Epithelial cell of proximal tubule (primary cell): ENCODE data around the gene VPS51. TPM values are rescaled to one million over a fixed set of nuclear protein-coding genes. Genes with fewer than 3 reads are reported as not detected.

Experiments used
- DNase-seq: peaks from one replicate; pipeline ENCODE4 v3.0.0-alpha.2; 2011; ENCODE audit warnings: low read depth
- H3K4me3 ChIP-seq: 2 replicates; pipeline ENCODE4 v1.5.1; 2011; ENCODE audit warnings: low read depth, mild to moderate bottlenecking, low read length
- CTCF ChIP-seq: conservative IDR thresholded peaks from 2 replicates; pipeline ENCODE4 v1.5.1; 2012; ENCODE audit warnings: low read depth, mild to moderate bottlenecking, low read length
- total RNA-seq: library from RNA; depleted of rRNA; stranded (reverse); fragments of >200 nt; gene quantifications from 2 replicates; pipeline ENCODE4 v1.2.3, GENCODE V29; 2015

VPS51 gene
- total RNA-seq, 1 donor from 2014 or later, result 342 TPM

- H3K4me3 ChIP-seq, result no peak overlapping the region
- DNase-seq, result no peak
- TF ChIP-seq CTCF, result no peak
These were observed 6.4 kb upstream of the VPS51 start for GRCh38 chr11:65089621-65090020.

GRCh38 chr11:65090628-65091027 lies 5.4 kb upstream of the VPS51 start:
- no peak overlapping the region for H3K4me3 ChIP-seq
- no peak for TF ChIP-seq CTCF
- no peak for DNase-seq

GRCh38 chr11:65095427-65095826 lies 587 bp upstream of the VPS51 start:
- no peak for TF ChIP-seq CTCF
- no peak for DNase-seq
- peak overlapping the region; percentile 81 for H3K4me3 ChIP-seq

GRCh38 chr11:65096926-65097325 lies 912 bp downstream of the VPS51 start:
- no peak for TF ChIP-seq CTCF
- peak overlapping the region; percentile 81 for H3K4me3 ChIP-seq
- no peak for DNase-seq

- no peak overlapping the region for H3K4me3 ChIP-seq
- peak; percentile 33 for TF ChIP-seq CTCF
- no peak for DNase-seq
These were observed 4.8 kb downstream of the VPS51 start for GRCh38 chr11:65100674-65101350.

- no peak for DNase-seq
- no peak for TF ChIP-seq CTCF
These were observed 6.4 kb downstream of the VPS51 start for GRCh38 chr11:65102142-65103095.

More at GRCh38 chr11:65102142-65103095, 6.4 kb downstream of the VPS51 start:
- no peak overlapping the region for H3K4me3 ChIP-seq
